Measurements from ENCODE around the gene CFAP46.

DNA sequence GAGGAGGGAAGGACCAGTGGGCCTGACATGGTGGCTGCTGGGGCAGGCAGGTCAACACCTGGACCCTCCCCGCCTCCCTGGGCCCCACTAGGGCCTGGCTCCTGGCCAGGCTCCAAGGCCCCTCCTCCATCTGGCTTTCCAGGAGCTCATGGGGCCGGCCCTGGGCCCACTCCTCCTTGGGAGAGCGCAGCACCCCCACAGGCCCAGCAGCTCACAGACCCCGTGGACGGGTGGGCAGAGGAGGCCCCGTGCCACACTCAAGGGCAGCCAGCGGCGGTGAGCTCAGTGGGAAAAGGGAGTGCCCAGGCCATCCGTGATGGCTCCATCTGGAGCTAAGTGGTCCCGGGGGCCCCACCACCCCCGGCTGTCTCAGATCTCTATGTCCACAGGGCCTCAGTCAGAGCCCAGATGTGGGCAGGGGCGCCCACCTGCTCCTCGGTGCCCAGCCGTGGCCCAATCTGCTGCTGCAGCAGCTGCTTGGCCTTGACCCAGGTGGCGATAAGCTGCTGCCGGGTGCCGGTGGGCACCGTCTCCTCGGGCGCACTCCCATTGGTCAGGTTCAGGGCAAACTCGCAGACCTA lies 32.8 kb downstream of the CFAP46 start:
- TF ChIP-seq, protein P1, sequence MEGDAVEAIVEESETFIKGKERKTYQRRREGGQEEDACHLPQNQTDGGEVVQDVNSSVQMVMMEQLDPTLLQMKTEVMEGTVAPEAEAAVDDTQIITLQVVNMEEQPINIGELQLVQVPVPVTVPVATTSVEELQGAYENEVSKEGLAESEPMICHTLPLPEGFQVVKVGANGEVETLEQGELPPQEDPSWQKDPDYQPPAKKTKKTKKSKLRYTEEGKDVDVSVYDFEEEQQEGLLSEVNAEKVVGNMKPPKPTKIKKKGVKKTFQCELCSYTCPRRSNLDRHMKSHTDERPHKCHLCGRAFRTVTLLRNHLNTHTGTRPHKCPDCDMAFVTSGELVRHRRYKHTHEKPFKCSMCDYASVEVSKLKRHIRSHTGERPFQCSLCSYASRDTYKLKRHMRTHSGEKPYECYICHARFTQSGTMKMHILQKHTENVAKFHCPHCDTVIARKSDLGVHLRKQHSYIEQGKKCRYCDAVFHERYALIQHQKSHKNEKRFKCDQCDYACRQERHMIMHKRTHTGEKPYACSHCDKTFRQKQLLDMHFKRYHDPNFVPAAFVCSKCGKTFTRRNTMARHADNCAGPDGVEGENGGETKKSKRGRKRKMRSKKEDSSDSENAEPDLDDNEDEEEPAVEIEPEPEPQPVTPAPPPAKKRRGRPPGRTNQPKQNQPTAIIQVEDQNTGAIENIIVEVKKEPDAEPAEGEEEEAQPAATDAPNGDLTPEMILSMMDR (IDR thresholded peaks at IDR 0.05 in 2 of 3, conservative IDR thresholded peaks at IDR 0.05 in 1 of 3; ENCODE audit: control insufficient read depth in 2 of 3, extremely low read depth in 1 of 3, insufficient read depth in 1 of 3, low read depth in 3 of 3, low read length in 3 of 3) = no peak
- TF ChIP-seq SREBF2 (IDR thresholded peaks at IDR 0.05; ENCODE audit: low read length) (no peak), SUZ12 (IDR thresholded peaks at IDR 0.05; ENCODE audit: unreplicated experiment) (no peak), ATF7 (IDR thresholded peaks at IDR 0.05; ENCODE audit: low read depth) (no peak), TBL1XR1 (IDR thresholded peaks at IDR 0.05; ENCODE audit: low read depth, low read length) (no peak), ETV6 (conservative IDR thresholded peaks at IDR 0.05 in 1 of 2, IDR thresholded peaks at IDR 0.05 in 1 of 2; ENCODE audit: borderline replicate concordance in 1 of 2, low read depth in 1 of 2) (no peak), GATAD2B (conservative IDR thresholded peaks at IDR 0.05; ENCODE audit: low read depth) (no peak), CHD2 (IDR thresholded peaks at IDR 0.05; ENCODE audit: borderline replicate concordance, low read depth, low read length) (no peak), POLR2A (IDR thresholded peaks at IDR 0.05; ENCODE audit: low read depth, low read length) (no peak)
- TF ChIP-seq, protein P2, sequence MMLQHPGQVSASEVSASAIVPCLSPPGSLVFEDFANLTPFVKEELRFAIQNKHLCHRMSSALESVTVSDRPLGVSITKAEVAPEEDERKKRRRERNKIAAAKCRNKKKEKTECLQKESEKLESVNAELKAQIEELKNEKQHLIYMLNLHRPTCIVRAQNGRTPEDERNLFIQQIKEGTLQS (IDR thresholded peaks at IDR 0.05; ENCODE audit: borderline replicate concordance, extremely low read depth, low read depth, low read length) = no peak
